ENCODE results near the gene JTB. TPM values are rescaled to one million over a fixed set of nuclear protein-coding genes. Genes with fewer than 3 reads are reported as not detected.

JTB gene
- total RNA-seq, 1 experiment from 2014 or later = 134 TPM

GRCh38 chr1:153985941-153986761, 8.7 kb upstream of the JTB start, which contains the start of gene RAB13:
RAB13 (minus strand) TSS chr1:153986339; CDS start chr1:153986236, 103 bp downstream.
- DNase-seq (ENCODE audit: low read depth, low spot score) = no peak
- Histone ChIP-seq H3K9me3 (ENCODE audit: control insufficient read depth, insufficient read depth, low read depth, low read length) (no peaks in the 10 kb centered on the region), H3K27me3 (ENCODE audit: control insufficient read depth, insufficient read depth, low read length) (no peaks in the 10 kb centered on the region), H3K36me3 (ENCODE audit: control insufficient read depth, insufficient read depth, low read length) (peaks cover 2% of the 10 kb centered on the region; the same call in 1 of the 2 replicates), H3K27ac (ENCODE audit: low read length) (peak within 1 kb of the TSS; percentile 91), H3K4me3 (ENCODE audit: low read depth in 2 of 2, low read length in 2 of 2) (peak within 1 kb of the TSS; percentile 60 to 76), H3K4me1 (ENCODE audit: control insufficient read depth, insufficient read depth, low read length) (peaks cover 8% of the 10 kb centered on the region)
- peak; percentile 90 for ATAC-seq
- TF ChIP-seq TCF7L2 (IDR thresholded peaks at IDR 0.05; ENCODE audit: low read depth, low read length) = no peak
- no peak for TF ChIP-seq CTCF (IDR thresholded peaks at IDR 0.05)
- TF ChIP-seq, protein P1, sequence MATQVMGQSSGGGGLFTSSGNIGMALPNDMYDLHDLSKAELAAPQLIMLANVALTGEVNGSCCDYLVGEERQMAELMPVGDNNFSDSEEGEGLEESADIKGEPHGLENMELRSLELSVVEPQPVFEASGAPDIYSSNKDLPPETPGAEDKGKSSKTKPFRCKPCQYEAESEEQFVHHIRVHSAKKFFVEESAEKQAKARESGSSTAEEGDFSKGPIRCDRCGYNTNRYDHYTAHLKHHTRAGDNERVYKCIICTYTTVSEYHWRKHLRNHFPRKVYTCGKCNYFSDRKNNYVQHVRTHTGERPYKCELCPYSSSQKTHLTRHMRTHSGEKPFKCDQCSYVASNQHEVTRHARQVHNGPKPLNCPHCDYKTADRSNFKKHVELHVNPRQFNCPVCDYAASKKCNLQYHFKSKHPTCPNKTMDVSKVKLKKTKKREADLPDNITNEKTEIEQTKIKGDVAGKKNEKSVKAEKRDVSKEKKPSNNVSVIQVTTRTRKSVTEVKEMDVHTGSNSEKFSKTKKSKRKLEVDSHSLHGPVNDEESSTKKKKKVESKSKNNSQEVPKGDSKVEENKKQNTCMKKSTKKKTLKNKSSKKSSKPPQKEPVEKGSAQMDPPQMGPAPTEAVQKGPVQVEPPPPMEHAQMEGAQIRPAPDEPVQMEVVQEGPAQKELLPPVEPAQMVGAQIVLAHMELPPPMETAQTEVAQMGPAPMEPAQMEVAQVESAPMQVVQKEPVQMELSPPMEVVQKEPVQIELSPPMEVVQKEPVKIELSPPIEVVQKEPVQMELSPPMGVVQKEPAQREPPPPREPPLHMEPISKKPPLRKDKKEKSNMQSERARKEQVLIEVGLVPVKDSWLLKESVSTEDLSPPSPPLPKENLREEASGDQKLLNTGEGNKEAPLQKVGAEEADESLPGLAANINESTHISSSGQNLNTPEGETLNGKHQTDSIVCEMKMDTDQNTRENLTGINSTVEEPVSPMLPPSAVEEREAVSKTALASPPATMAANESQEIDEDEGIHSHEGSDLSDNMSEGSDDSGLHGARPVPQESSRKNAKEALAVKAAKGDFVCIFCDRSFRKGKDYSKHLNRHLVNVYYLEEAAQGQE (IDR thresholded peaks at IDR 0.05; ENCODE audit: insufficient read depth in 1 of 2, low read depth in 2 of 2, low read length in 1 of 2) = no peak
- no peak for TF ChIP-seq SIN3A (IDR thresholded peaks at IDR 0.05; ENCODE audit: borderline replicate concordance, insufficient read depth, low read depth, low read length)
- TF ChIP-seq POLR2AphosphoS5 (IDR thresholded peaks at IDR 0.05; ENCODE audit: low read depth, low read length) = no peak
- CTCF ChIA-PET = interaction anchor here (1.0 to 1.2 kb wide), 4 partner anchors 38 to 477 kb away, joined by 3 to 5 read pairs (median 4); no protein-coding TSS in a partner anchor
- in situ Hi-C loops (cut with HindIII; ENCODE audit: low pct_unique_long_range_greater_than_20kb, low sequenced_read_pairs) = no loop called here
- no TSS peak for BruUV-seq (replicated peaks)
- intact Hi-C loops (cut with micrococcal nuclease; ENCODE audit: unreplicated experiment) = loop anchor here (2.0 to 5.0 kb wide), 2 partner anchors 189 to 309 kb away; partner anchors contain the start of gene NPR1
- POLR2A ChIA-PET = interaction anchor here (0.6 to 0.9 kb wide), 4 partner anchors 24 to 434 kb away, joined by 3 to 7 read pairs (median 4); no protein-coding TSS in a partner anchor

- Histone ChIP-seq H3K27ac (ENCODE audit: low read length) (peak overlapping the region; percentile 91), H3K4me1 (ENCODE audit: control insufficient read depth, insufficient read depth, low read length) (peaks cover 8% of the 10 kb centered on the region), H3K27me3 (ENCODE audit: control insufficient read depth, insufficient read depth, low read length) (no peaks in the 10 kb centered on the region), H3K9me3 (ENCODE audit: control insufficient read depth, insufficient read depth, low read depth, low read length) (no peaks in the 10 kb centered on the region), H3K36me3 (ENCODE audit: control insufficient read depth, insufficient read depth, low read length) (no peaks in the 10 kb centered on the region), H3K4me3 (ENCODE audit: low read depth in 2 of 2, low read length in 2 of 2) (peak overlapping the region; percentile 60 to 76)
- intact Hi-C loops (cut with micrococcal nuclease; ENCODE audit: unreplicated experiment) (loop anchor here (5.0 kb wide), 1 partner anchor 308 kb away; the partner anchor contains the start of gene NPR1), in situ Hi-C loops (cut with HindIII; ENCODE audit: low pct_unique_long_range_greater_than_20kb, low sequenced_read_pairs) (no loop called here)
- no TSS peak for BruUV-seq (replicated peaks)
- no peak for TF ChIP-seq CTCF (IDR thresholded peaks at IDR 0.05)
- TF ChIP-seq SIN3A (IDR thresholded peaks at IDR 0.05; ENCODE audit: borderline replicate concordance, insufficient read depth, low read depth, low read length) = no peak
- TF ChIP-seq POLR2AphosphoS5 (IDR thresholded peaks at IDR 0.05; ENCODE audit: low read depth, low read length) = no peak
- TF ChIP-seq, protein P1 (IDR thresholded peaks at IDR 0.05; ENCODE audit: insufficient read depth in 1 of 2, low read depth in 2 of 2, low read length in 1 of 2) = no peak
- no peak for TF ChIP-seq TCF7L2 (IDR thresholded peaks at IDR 0.05; ENCODE audit: low read depth, low read length)
- DNase-seq (ENCODE audit: low read depth, low spot score) = no peak
- POLR2A ChIA-PET = interaction anchor here (0.8 kb wide), 1 partner anchor 18 kb away, joined by 3 read pairs; the partner anchor contains the start of gene CREB3L4
- no peak for ATAC-seq
- CTCF ChIA-PET = no interaction called here
Observed at GRCh38 chr1:153985341-153985912, 8.0 kb upstream of the JTB start.
